ENCODE measurements around the gene PRR13. TPM values are rescaled to one million over a fixed set of nuclear protein-coding genes. Genes with fewer than 3 reads are reported as not detected.
"Not testable (repeated sequence)": the region's sequence is repeated elsewhere in the genome, so short reads cannot be mapped to it uniquely, and the experiment has no call there.

The PRR13 gene
- total and polyA plus RNA-seq, 2 of the 13 experiments (the other 11 are each of a cell fraction or from before 2014, with no cell fraction given) = 65.0 to 102 TPM

- no TSS peak for BruUV-seq (replicated peaks)
- TF ChIP-seq RBM22 (optimal IDR thresholded peaks at IDR 0.05; ENCODE audit: low read length) (peak; percentile 64), PATZ1 (CRISPR knock-in tag; IDR thresholded peaks at IDR 0.05) (no peak)
- FAIRE-seq = no peak
- H3K36me3 ChIP-seq (replicated peaks in 1 of 2; ENCODE audit: control insufficient read depth in 1 of 2, insufficient read depth in 2 of 2, low read length in 2 of 2) = peaks cover 8 to 21% of the 10 kb centered on the region in 2 experiments; a peak in 4 of 5 replicates
- no peak overlapping the region for H3K9ac ChIP-seq (ENCODE audit: insufficient read depth, low read depth, low read length)
- no peaks in the 10 kb centered on the region for H3K27me3 ChIP-seq (ENCODE audit: control insufficient read depth in 1 of 2, insufficient read depth in 2 of 2, low read length in 2 of 2)
- 81% methylated on average over 3 of the region's 3 CpGs for WGBS (ENCODE audit: low lambda C conversion rate)
- DNase-seq (ENCODE audit: low spot score) = no peak
- H3K4me1 ChIP-seq (ENCODE audit: insufficient read depth, low read length) = peaks cover 29% of the 10 kb centered on the region
- no peaks in the 10 kb centered on the region for H3K79me2 ChIP-seq (ENCODE audit: insufficient read depth, low read length)
- intact Hi-C loops (cut with micrococcal nuclease; ENCODE audit: unreplicated experiment) = no loop called here
- ChIA-PET POLR2A (no interaction called here), CTCF (ENCODE audit: low intra/inter-chr PET ratio, low total read pairs) (no interaction called here)
- H3K4me2 ChIP-seq (ENCODE audit: low read depth, low read length) = no peak overlapping the region
- no peak overlapping the region for H3K4me3 ChIP-seq (replicated peaks in 1 of 3; ENCODE audit: insufficient read depth in 1 of 3, low read depth in 2 of 3, low read length in 3 of 3)
- in situ Hi-C loops (cut with HindIII; ENCODE audit: extremely low pct_ligation_motif_present, low pct_unique_long_range_greater_than_20kb) = no loop called here
- H3K27ac ChIP-seq (ENCODE audit: extremely low read length, insufficient read depth, low read length) = no peak overlapping the region
- H3K9me3 ChIP-seq (ENCODE audit: low read length) = no peaks in the 10 kb centered on the region
- no peak for ATAC-seq
- no peaks in the 10 kb centered on the region for H4K20me1 ChIP-seq (ENCODE audit: insufficient read depth, low read length)
- H2AFZ ChIP-seq (ENCODE audit: low read length) = no peak overlapping the region
These were observed 26.6 kb upstream of the PRR13 start for GRCh38 chr12:53414756-53415417.

- H3K79me2 ChIP-seq (ENCODE audit: insufficient read depth, low read length); FAIRE-seq; BruUV-seq (replicated peaks); in situ Hi-C loops (cut with HindIII; ENCODE audit: extremely low pct_ligation_motif_present, low pct_unique_long_range_greater_than_20kb); H3K9ac ChIP-seq (ENCODE audit: insufficient read depth, low read depth, low read length); H3K27me3 ChIP-seq (ENCODE audit: control insufficient read depth in 1 of 2, insufficient read depth in 2 of 2, low read length in 2 of 2); H4K20me1 ChIP-seq (ENCODE audit: insufficient read depth, low read length); H3K9me3 ChIP-seq (ENCODE audit: low read length); POLR2A ChIA-PET; DNase-seq (ENCODE audit: low spot score); H3K4me3 ChIP-seq (replicated peaks in 1 of 3; ENCODE audit: insufficient read depth in 1 of 3, low read depth in 2 of 3, low read length in 3 of 3); intact Hi-C loops (cut with micrococcal nuclease; ENCODE audit: unreplicated experiment); H3K27ac ChIP-seq (ENCODE audit: extremely low read length, insufficient read depth, low read length); ATAC-seq; H2AFZ ChIP-seq (ENCODE audit: low read length); H3K4me2 ChIP-seq (ENCODE audit: low read depth, low read length); CTCF ChIA-PET (ENCODE audit: low intra/inter-chr PET ratio, low total read pairs): not testable (repeated sequence)
- 95% methylated on average over 2 of the region's 2 CpGs for WGBS (ENCODE audit: low lambda C conversion rate)
- Histone ChIP-seq H3K36me3 (replicated peaks in 1 of 2; ENCODE audit: control insufficient read depth in 1 of 2, insufficient read depth in 2 of 2, low read length in 2 of 2) (peaks cover 5 to 18% of the 10 kb centered on the region in 2 experiments; a peak in 4 of 5 replicates), H3K4me1 (ENCODE audit: insufficient read depth, low read length) (peaks cover 39% of the 10 kb centered on the region)
These were observed 25.7 kb upstream of the PRR13 start for GRCh38 chr12:53415752-53416389.

- DNase-seq (ENCODE audit: low spot score); in situ Hi-C loops (cut with HindIII; ENCODE audit: extremely low pct_ligation_motif_present, low pct_unique_long_range_greater_than_20kb); H2AFZ ChIP-seq (ENCODE audit: low read length); BruUV-seq (replicated peaks); CTCF ChIA-PET (ENCODE audit: low intra/inter-chr PET ratio, low total read pairs); H3K79me2 ChIP-seq (ENCODE audit: insufficient read depth, low read length); ATAC-seq; FAIRE-seq; H3K9me3 ChIP-seq (ENCODE audit: low read length); H3K27me3 ChIP-seq (ENCODE audit: control insufficient read depth in 1 of 2, insufficient read depth in 2 of 2, low read length in 2 of 2); H3K9ac ChIP-seq (ENCODE audit: insufficient read depth, low read depth, low read length); H3K36me3 ChIP-seq (replicated peaks in 1 of 2; ENCODE audit: control insufficient read depth in 1 of 2, insufficient read depth in 2 of 2, low read length in 2 of 2); H4K20me1 ChIP-seq (ENCODE audit: insufficient read depth, low read length); H3K27ac ChIP-seq (ENCODE audit: extremely low read length, insufficient read depth, low read length); intact Hi-C loops (cut with micrococcal nuclease; ENCODE audit: unreplicated experiment); H3K4me2 ChIP-seq (ENCODE audit: low read depth, low read length); H3K4me3 ChIP-seq (replicated peaks in 1 of 3; ENCODE audit: insufficient read depth in 1 of 3, low read depth in 2 of 3, low read length in 3 of 3): not testable (repeated sequence)
- POLR2A ChIA-PET = interaction anchor here (0.9 kb wide), 2 partner anchors 47 to 93 kb away, joined by 3 read pairs; no protein-coding TSS in a partner anchor
- peaks cover 39% of the 10 kb centered on the region for H3K4me1 ChIP-seq (ENCODE audit: insufficient read depth, low read length)
- 88% methylated on average over 9 of the region's 9 CpGs for WGBS (ENCODE audit: low lambda C conversion rate)
These were observed 24.2 kb upstream of the PRR13 start for GRCh38 chr12:53417291-53417816.

Data from HepG2 (cell line).